SK-N-SH (cell line): Measurements from ENCODE around the gene OR5M10. TPM values are rescaled to one million over a fixed set of nuclear protein-coding genes. Genes with fewer than 3 reads are reported as not detected.
A peak's percentile ranks its signal among the peaks of the same experiment; 100 is the strongest.

ENCODE experiments used
- EP300 ChIP-seq, 2 experiments: IDR thresholded peaks; 2 replicates each; pipeline versions ENCODE4 v1.4.0 to v1.6.1; 2012; ENCODE audit warnings: borderline replicate concordance in 1 of 2, low read depth in 1 of 2, low read length in 1 of 2
- EZH2phosphoT487 ChIP-seq: fragments of 200-600 bp; sonication (generic); IDR thresholded peaks from 2 replicates; pipeline ENCODE4 v1.6.1; 2017; ENCODE audit warnings: low read depth, mixed run types, mild to moderate bottlenecking, antibody characterized with exemption, moderate library complexity, borderline replicate concordance
- GABPA ChIP-seq: IDR thresholded peaks from 2 replicates; pipeline ENCODE4 v1.4.0; 2012; ENCODE audit warnings: low read depth, mild to moderate bottlenecking
- GATA2 ChIP-seq: sonication (generic); formaldehyde crosslinking; IDR thresholded peaks from 2 replicates; pipeline ENCODE4 v1.5.0; 2020; ENCODE audit warnings: mild to moderate bottlenecking, missing genetic modification reagents
- IRF3 ChIP-seq: fragments of 150-350 bp; IDR thresholded peaks from 2 replicates; pipeline ENCODE4 v1.6.1; 2016; ENCODE audit warnings: mild to moderate bottlenecking, low read depth, low read length
- JUND ChIP-seq: IDR thresholded peaks from 2 replicates; pipeline ENCODE4 v1.4.0; 2012
- MAX ChIP-seq: IDR thresholded peaks from 2 replicates; pipeline ENCODE4 v1.4.0; 2012; ENCODE audit warnings: low read depth
- MEF2A ChIP-seq: IDR thresholded peaks from 2 replicates; pipeline ENCODE4 v1.4.0; 2012; ENCODE audit warnings: low read depth, borderline replicate concordance
- MXI1 ChIP-seq: IDR thresholded peaks from 2 replicates; pipeline ENCODE4 v1.6.1; 2012; ENCODE audit warnings: mild to moderate bottlenecking, low read depth, low read length, improper control_type of control experiment
- PBX3 ChIP-seq: IDR thresholded peaks from 2 replicates; pipeline ENCODE4; 2012
- POLR2AphosphoS5 ChIP-seq: IDR thresholded peaks from 2 replicates; pipeline ENCODE4 v1.6.1; 2012; ENCODE audit warnings: low read depth, low read length
- RAD21 ChIP-seq: IDR thresholded peaks from 2 replicates; pipeline ENCODE4 v1.6.1; 2012; ENCODE audit warnings: mild to moderate bottlenecking, low read length
- RCOR1 ChIP-seq: fragments of 150-350 bp; IDR thresholded peaks from 2 replicates; pipeline ENCODE4 v1.6.1; 2017; ENCODE audit warnings: antibody characterized with exemption, low read length
- REST ChIP-seq: IDR thresholded peaks from 2 replicates; pipeline ENCODE4 v1.6.1; 2012; ENCODE audit warnings: mild to moderate bottlenecking, low read depth, low read length, moderate library complexity
- RFX5 ChIP-seq: IDR thresholded peaks from 2 replicates; pipeline ENCODE4 v1.6.1; 2012; ENCODE audit warnings: mild to moderate bottlenecking, improper control_type of control experiment, low read length
- RXRA ChIP-seq: IDR thresholded peaks from 2 replicates; pipeline ENCODE4 v1.4.0; 2012; ENCODE audit warnings: low read depth, mild to moderate bottlenecking, borderline replicate concordance
- SIN3A ChIP-seq: IDR thresholded peaks from 2 replicates; pipeline ENCODE4 v1.6.1; 2012; ENCODE audit warnings: low read depth, mild to moderate bottlenecking, low read length, moderate library complexity, borderline replicate concordance
- SMC3 ChIP-seq: IDR thresholded peaks from 2 replicates; pipeline ENCODE4 v1.6.1; 2012; ENCODE audit warnings: low read depth, low read length, improper control_type of control experiment
- TCF12 ChIP-seq: IDR thresholded peaks from 2 replicates; pipeline ENCODE4 v1.4.0; 2012
- TEAD4 ChIP-seq: IDR thresholded peaks from 2 replicates; pipeline ENCODE4 v1.4.0; 2012; ENCODE audit warnings: mild to moderate bottlenecking, borderline replicate concordance; ENCODE audit not compliant: insufficient read depth
- USF1 ChIP-seq: IDR thresholded peaks from 2 replicates; pipeline ENCODE4 v1.4.0; 2012; ENCODE audit warnings: low read depth, borderline replicate concordance
- USF2 ChIP-seq: fragments of 150-350 bp; IDR thresholded peaks from 2 replicates; pipeline ENCODE4 v1.6.1; 2017; ENCODE audit warnings: antibody characterized with exemption, low read length, low read depth, borderline replicate concordance
- YY1 ChIP-seq: IDR thresholded peaks from 2 replicates; pipeline ENCODE4 v1.4.0; 2012; ENCODE audit warnings: low read depth, mild to moderate bottlenecking
- polyA plus RNA-seq, 3 experiments: library from polyadenylated mRNA; depleted of rRNA; stranded (reverse); fragments of >200 nt; gene quantifications; 2 replicates each; pipeline ENCODE4 v1.2.3, GENCODE V29; 2012

The OR5M10 gene
- polyA plus RNA-seq, 1 of the 3 experiments (the other 2 are of a cell fraction), result not detected

- TF ChIP-seq MAX (no peak), RXRA (no peak), REST (no peak), SMC3 (peak; percentile 50), USF2 (no peak), JUND (peak; percentile 69), RAD21 (peak; percentile 62), TCF12 (0 out of 2 replicates have a peak, but pooled peaks have one; percentile 8), GATA2 (CRISPR knock-in tag) (no peak), EZH2phosphoT487 (no peak), MXI1 (no peak), TEAD4 (no peak), PBX3 (peak; percentile 20; the same call in 1 of the 2 replicates), EP300 (IDR thresholded peaks at IDR 0.05; ENCODE audit: borderline replicate concordance in 1 of 2, low read depth in 1 of 2, low read length in 1 of 2) (no peak), YY1 (no peak), MEF2A (no peak), RFX5 (no peak), SIN3A (no peak), GABPA (no peak), POLR2AphosphoS5 (no peak), RCOR1 (no peak), IRF3 (no peak), USF1 (no peak)
Measured at GRCh38 chr11:56624661-56625110, 47.2 kb upstream of the OR5M10 start (continued).
